CD14-positive monocyte (primary cell): ENCODE data around the gene PFDN4. TPM values are rescaled to one million over a fixed set of nuclear protein-coding genes. Genes with fewer than 3 reads are reported as not detected.

Experiments used
- DNase-seq, 3 donors: peaks; one replicate each; pipeline ENCODE4 v3.0.0-alpha.2; 2011 to 2022
- H2AFZ ChIP-seq: 2 replicates; pipeline ENCODE4 v1.6.0; 2012; ENCODE audit warnings: mild to moderate bottlenecking, low read depth, low read length, inconsistent platforms; ENCODE audit not compliant: insufficient read depth, poor library complexity, severe bottlenecking
- H3K27ac ChIP-seq, 2 donors: 1 replicate in 1 of 2; 2 replicates in 1 of 2; pipeline ENCODE4 v1.5.1; 2012 to 2013; ENCODE audit warnings: low read length in 2 of 2, control low read depth in 1 of 2, inconsistent platforms in 1 of 2, low read depth in 1 of 2, mild to moderate bottlenecking in 1 of 2
- H3K27me3 ChIP-seq, 2 donors: one replicate each; pipeline versions ENCODE4 v1.6.0 to v1.6.1; 2011 to 2013; ENCODE audit warnings: low read length in 2 of 2; ENCODE audit not compliant: control insufficient read depth in 2 of 2, insufficient read depth in 2 of 2
- H3K36me3 ChIP-seq, 2 donors: replicated peaks in 1 of 2; 1 replicate in 1 of 2; 2 replicates in 1 of 2; pipeline versions ENCODE4 v1.5.1 to v1.6.1; 2012 to 2013; ENCODE audit warnings: low read length in 2 of 2, control low read depth in 1 of 2, inconsistent platforms in 1 of 2, mild to moderate bottlenecking in 1 of 2; ENCODE audit not compliant: insufficient read depth in 2 of 2, control insufficient read depth in 1 of 2
- H3K4me1 ChIP-seq, 2 donors: 1 replicate in 1 of 2; 2 replicates in 1 of 2; pipeline versions ENCODE4 v1.5.1 to v1.6.1; 2012 to 2013; ENCODE audit warnings: low read length in 2 of 2, control low read depth in 1 of 2, inconsistent platforms in 1 of 2, mild to moderate bottlenecking in 1 of 2, moderate library complexity in 1 of 2; ENCODE audit not compliant: insufficient read depth in 2 of 2, control insufficient read depth in 1 of 2
- H3K4me2 ChIP-seq: replicated peaks from 2 replicates; pipeline ENCODE3; 2012; ENCODE audit warnings: low read length, moderate library complexity, mild to moderate bottlenecking; ENCODE audit not compliant: poor library complexity, severe bottlenecking; ENCODE audit errors: extremely low read depth
- H3K4me3 ChIP-seq, 3 experiments: fragments of 200-600 bp in 1 of 3; sonication (generic) in 1 of 3; replicated peaks in 1 of 3; 1 replicate in 2 of 3; 2 replicates in 1 of 3; pipeline ENCODE4 v1.5.1; 2011 to 2013; ENCODE audit warnings: low read length in 3 of 3, mild to moderate bottlenecking in 3 of 3, control low read depth in 2 of 3, low read depth in 2 of 3, inconsistent platforms in 1 of 3, moderate library complexity in 1 of 3
- H3K79me2 ChIP-seq: 2 replicates; pipeline ENCODE4 v1.6.0; 2012; ENCODE audit warnings: mild to moderate bottlenecking, control low read depth, inconsistent platforms, low read length, moderate library complexity; ENCODE audit not compliant: insufficient read depth
- H3K9ac ChIP-seq: 2 replicates; pipeline ENCODE4 v1.6.0; 2017; ENCODE audit warnings: low read length, mild to moderate bottlenecking; ENCODE audit not compliant: insufficient read depth, poor library complexity, severe bottlenecking
- H3K9me3 ChIP-seq, 2 donors: replicated peaks in 1 of 2; 1 replicate in 1 of 2; 2 replicates in 1 of 2; pipeline versions ENCODE4 v1.5.1 to v1.6.1; 2012 to 2013; ENCODE audit warnings: low read length in 2 of 2, control low read depth in 1 of 2; ENCODE audit not compliant: control insufficient read depth in 1 of 2, insufficient read depth in 1 of 2
- H4K20me1 ChIP-seq: 2 replicates; pipeline ENCODE4 v1.6.0; 2012; ENCODE audit warnings: mild to moderate bottlenecking, low read length, control low read depth, moderate library complexity; ENCODE audit not compliant: insufficient read depth
- H3K27ac Mint-ChIP-seq, 7 donors: one replicate each; pipeline ENCODE4 v1.8.0; 2020; ENCODE audit warnings: mild to moderate bottlenecking in 7 of 7, mixed read lengths in 7 of 7, moderate library complexity in 6 of 7, inconsistent platforms in 2 of 7
- H3K27me3 Mint-ChIP-seq, 3 donors: one replicate each; pipeline ENCODE4 v1.8.0; 2021 to 2022; ENCODE audit warnings: low read depth in 3 of 3, mild to moderate bottlenecking in 3 of 3, mixed read lengths in 3 of 3, moderate library complexity in 3 of 3, inconsistent platforms in 1 of 3
- H3K36me3 Mint-ChIP-seq, 2 donors: one replicate each; pipeline ENCODE4 v1.8.0; 2020; ENCODE audit warnings: mixed read lengths in 2 of 2, inconsistent platforms in 1 of 2, mild to moderate bottlenecking in 1 of 2
- H3K4me1 Mint-ChIP-seq: one replicate; pipeline ENCODE4 v1.8.0; 2020; ENCODE audit warnings: mild to moderate bottlenecking, mixed read lengths
- H3K4me3 Mint-ChIP-seq, 2 donors: one replicate each; pipeline ENCODE4 v1.8.0; 2020; ENCODE audit warnings: mild to moderate bottlenecking in 2 of 2, mixed read lengths in 2 of 2, moderate library complexity in 1 of 2
- H3K9me3 Mint-ChIP-seq, 7 donors: one replicate each; pipeline ENCODE4 v1.8.0; 2020 to 2022; ENCODE audit warnings: mixed read lengths in 7 of 7, mild to moderate bottlenecking in 6 of 7, moderate library complexity in 6 of 7, inconsistent platforms in 2 of 7
- WGBS: methylation state at CpG from one replicate; pipeline ENCODE4 v1.1.5; 2013; ENCODE audit warnings: missing lambda C conversion rate; ENCODE audit not compliant: insufficient coverage; 5-methylcytosine and 5-hydroxymethylcytosine counted together
- intact Hi-C, 2 donors: fragments of 100-400 bp; cut with micrococcal nuclease; formaldehyde crosslinking; loops; one replicate each; pipeline versions ENCODE4 v1.15.0 to v1.15.1; 2023
- polyA plus RNA-seq, 3 donors: library from polyadenylated mRNA; depleted of rRNA in 1 of 3; unstranded in 2 of 3; stranded (reverse) in 1 of 3; fragments of 300-500 nt in 2 of 3; fragments of >200 nt in 1 of 3; fragmentation: Illumina TruSeq in 2 of 3; gene quantifications; 1 replicate in 2 of 3; 2 replicates in 1 of 3; pipeline ENCODE4 v1.2.3, GENCODE V29; 2012 to 2021
- TF ChIP-seq, protein P1 (sequence below): fragments of 200-600 bp; IDR thresholded peaks from one replicate; pipeline ENCODE4 v1.8.0; 2022; ENCODE audit warnings: antibody characterized with exemption, mild to moderate bottlenecking

Gene PFDN4
- polyA plus RNA-seq, 3 donors, result 12.6 to 49.0 (median 32.1) TPM

- peaks cover 18% of the 10 kb centered on the region for H3K4me1 Mint-ChIP-seq
Measured at GRCh38 chr20:54200487-54201267, 7.2 kb upstream of the PFDN4 start.

DNA sequence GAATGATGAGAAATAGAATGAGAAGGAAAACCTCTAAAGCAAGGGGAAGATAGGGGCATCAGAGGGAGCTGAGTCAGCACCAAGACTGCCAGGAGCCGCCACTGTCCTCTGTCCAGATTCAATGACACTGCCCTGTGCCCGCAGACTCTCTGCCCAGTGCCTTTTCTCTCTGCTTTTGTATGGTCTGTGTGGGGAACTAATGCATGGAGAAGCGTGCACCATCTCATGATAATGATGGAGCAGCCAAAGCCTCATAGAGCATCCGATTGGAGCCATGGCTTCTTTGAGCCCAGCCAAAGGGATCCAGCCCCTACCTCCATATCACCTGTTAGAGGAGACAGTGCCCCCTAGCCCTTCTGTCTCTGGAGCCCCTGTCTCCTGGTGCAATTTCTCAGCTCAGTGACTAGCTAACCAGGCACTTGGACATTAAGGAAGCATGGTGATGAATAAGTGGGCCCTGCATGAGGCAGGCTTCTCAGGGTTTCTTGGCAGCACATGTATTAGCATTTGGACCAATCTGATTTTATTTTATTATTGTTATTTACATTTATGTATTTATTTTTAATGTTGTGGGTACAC, 6.5 kb upstream of the PFDN4 start:
- no peak for DNase-seq
- Histone ChIP-seq H3K27ac (no peak overlapping the region), H2AFZ (no peak overlapping the region), H4K20me1 (no peaks in the 10 kb centered on the region), H3K27me3 (no peaks in the 10 kb centered on the region), H3K4me3 (no peak overlapping the region), H3K36me3 (no peaks in the 10 kb centered on the region), H3K79me2 (no peaks in the 10 kb centered on the region), H3K4me1 (peaks cover 7 to 9% of the 10 kb centered on the region in 2 donors), H3K9me3 (no peaks in the 10 kb centered on the region), H3K9ac (no peak overlapping the region), H3K4me2 (no peak overlapping the region)
- H3K4me3 Mint-ChIP-seq, result no peak overlapping the region
- no CpG with 5 or more reads among the region's 4 CpGs for WGBS
- H3K9me3 Mint-ChIP-seq, result no peaks in the 10 kb centered on the region
- TF ChIP-seq, protein P1, sequence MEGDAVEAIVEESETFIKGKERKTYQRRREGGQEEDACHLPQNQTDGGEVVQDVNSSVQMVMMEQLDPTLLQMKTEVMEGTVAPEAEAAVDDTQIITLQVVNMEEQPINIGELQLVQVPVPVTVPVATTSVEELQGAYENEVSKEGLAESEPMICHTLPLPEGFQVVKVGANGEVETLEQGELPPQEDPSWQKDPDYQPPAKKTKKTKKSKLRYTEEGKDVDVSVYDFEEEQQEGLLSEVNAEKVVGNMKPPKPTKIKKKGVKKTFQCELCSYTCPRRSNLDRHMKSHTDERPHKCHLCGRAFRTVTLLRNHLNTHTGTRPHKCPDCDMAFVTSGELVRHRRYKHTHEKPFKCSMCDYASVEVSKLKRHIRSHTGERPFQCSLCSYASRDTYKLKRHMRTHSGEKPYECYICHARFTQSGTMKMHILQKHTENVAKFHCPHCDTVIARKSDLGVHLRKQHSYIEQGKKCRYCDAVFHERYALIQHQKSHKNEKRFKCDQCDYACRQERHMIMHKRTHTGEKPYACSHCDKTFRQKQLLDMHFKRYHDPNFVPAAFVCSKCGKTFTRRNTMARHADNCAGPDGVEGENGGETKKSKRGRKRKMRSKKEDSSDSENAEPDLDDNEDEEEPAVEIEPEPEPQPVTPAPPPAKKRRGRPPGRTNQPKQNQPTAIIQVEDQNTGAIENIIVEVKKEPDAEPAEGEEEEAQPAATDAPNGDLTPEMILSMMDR, result no peak
- intact Hi-C loops, result no loop called here
- peaks cover 11% of the 10 kb centered on the region for H3K4me1 Mint-ChIP-seq
- H3K27me3 Mint-ChIP-seq, result peaks cover 0 to 3% (median 0%) of the 10 kb centered on the region in 3 donors
- no peaks in the 10 kb centered on the region for H3K36me3 Mint-ChIP-seq
- no peak overlapping the region for H3K27ac Mint-ChIP-seq

More at GRCh38 chr20:54200487-54201267, 7.2 kb upstream of the PFDN4 start:
- no peak overlapping the region for H3K27ac Mint-ChIP-seq
- H3K36me3 ChIP-seq, result no peaks in the 10 kb centered on the region
- no peak overlapping the region for H3K4me3 ChIP-seq
- no peaks in the 10 kb centered on the region for H3K36me3 Mint-ChIP-seq
- no peak overlapping the region for H3K4me2 ChIP-seq
- H3K27me3 Mint-ChIP-seq, result peaks cover 0 to 3% (median 0%) of the 10 kb centered on the region in 3 donors
- 71% methylated on average over 5 of the region's 7 CpGs for WGBS
- H3K9ac ChIP-seq, result no peak overlapping the region
- no peak overlapping the region for H3K27ac ChIP-seq
- no peak for DNase-seq
- H3K4me3 Mint-ChIP-seq, result no peak overlapping the region
- peaks cover 13 to 14% of the 10 kb centered on the region in 2 donors for H3K4me1 ChIP-seq
- TF ChIP-seq, protein P1, result no peak
- H3K9me3 Mint-ChIP-seq, result no peaks in the 10 kb centered on the region
- no peaks in the 10 kb centered on the region for H4K20me1 ChIP-seq
- H3K79me2 ChIP-seq, result no peaks in the 10 kb centered on the region
- H2AFZ ChIP-seq, result no peak overlapping the region
- intact Hi-C loops, result no loop called here
- no peaks in the 10 kb centered on the region for H3K27me3 ChIP-seq
- H3K9me3 ChIP-seq, result no peaks in the 10 kb centered on the region
